Gastroesophageal sphincter (tissue), 4 donors: ENCODE results near the gene PTPRG. TPM values are rescaled to one million over a fixed set of nuclear protein-coding genes. Genes with fewer than 3 reads are reported as not detected.

ENCODE experiments used
- ATAC-seq: fragments of 150-250 bp; one replicate; pipeline ENCODE4 v1.9.1; 2016; ENCODE audit warnings: mild to moderate bottlenecking, moderate library complexity
- H3K27ac ChIP-seq, 4 donors: fragments of 200-600 bp; sonication (generic) in 3 of 4; 1 replicate in 3 of 4; 2 replicates in 1 of 4; pipeline ENCODE4 v1.5.1; 2016 to 2019
- H3K27me3 ChIP-seq: fragments of 200-600 bp; sonication (generic); one replicate; pipeline ENCODE4 v1.5.1; 2019
- H3K36me3 ChIP-seq, 2 donors: fragments of 200-600 bp; sonication (generic); one replicate each; pipeline ENCODE4 v1.5.1; 2019; ENCODE audit warnings: control low read depth in 1 of 2
- H3K4me1 ChIP-seq, 3 donors: fragments of 200-600 bp; sonication (generic); 1 replicate in 2 of 3; 2 replicates in 1 of 3; pipeline ENCODE4 v1.5.1; 2016 to 2019; ENCODE audit warnings: control low read depth in 2 of 3
- H3K4me3 ChIP-seq, 2 donors: fragments of 200-600 bp; sonication (generic); one replicate each; pipeline ENCODE4 v1.5.1; 2019; ENCODE audit warnings: mild to moderate bottlenecking in 1 of 2, moderate library complexity in 1 of 2
- H3K9me3 ChIP-seq, 3 donors: fragments of 200-600 bp; sonication (generic); one replicate each; pipeline ENCODE4 v1.5.1; 2017 to 2019; ENCODE audit warnings: control low read depth in 2 of 3
- CTCF ChIP-seq, 4 experiments: fragments of 200-600 bp in 2 of 4; fragments of 450-650 bp in 2 of 4; sonication (generic) in 1 of 4; IDR thresholded peaks; one replicate each; pipeline ENCODE4 v1.5.1; 2017 to 2019; ENCODE audit warnings: antibody characterized with exemption in 4 of 4, mild to moderate bottlenecking in 2 of 4, moderate library complexity in 2 of 4
- EP300 ChIP-seq: sonication (generic); formaldehyde crosslinking; IDR thresholded peaks from one replicate; pipeline ENCODE4 v1.6.1; 2017; ENCODE audit warnings: antibody characterized with exemption, mild to moderate bottlenecking
- POLR2A ChIP-seq, 2 donors: fragments of 450-650 bp; IDR thresholded peaks; one replicate each; pipeline ENCODE4 v1.6.1; 2017; ENCODE audit warnings: antibody characterized with exemption in 2 of 2, mild to moderate bottlenecking in 2 of 2, moderate library complexity in 1 of 2
- POLR2AphosphoS5 ChIP-seq: sonication (generic); formaldehyde crosslinking; IDR thresholded peaks from one replicate; pipeline ENCODE4 v1.6.1; 2017; ENCODE audit warnings: antibody characterized with exemption
- WGBS, 2 donors: methylation state at CpG; one replicate each; pipeline ENCODE4 v1.1.5; 2018; ENCODE audit warnings: low coverage in 1 of 2; 5-methylcytosine and 5-hydroxymethylcytosine counted together
- total RNA-seq, 4 donors: library from RNA; depleted of rRNA; stranded (reverse); fragments of >200 nt; gene quantifications; one replicate each; pipeline ENCODE4 v1.1.0, GENCODE V29; 2016

The PTPRG gene
- total RNA-seq, 4 donors from 2014 or later: 48.7 to 81.9 (median 52.8) TPM

DNA sequence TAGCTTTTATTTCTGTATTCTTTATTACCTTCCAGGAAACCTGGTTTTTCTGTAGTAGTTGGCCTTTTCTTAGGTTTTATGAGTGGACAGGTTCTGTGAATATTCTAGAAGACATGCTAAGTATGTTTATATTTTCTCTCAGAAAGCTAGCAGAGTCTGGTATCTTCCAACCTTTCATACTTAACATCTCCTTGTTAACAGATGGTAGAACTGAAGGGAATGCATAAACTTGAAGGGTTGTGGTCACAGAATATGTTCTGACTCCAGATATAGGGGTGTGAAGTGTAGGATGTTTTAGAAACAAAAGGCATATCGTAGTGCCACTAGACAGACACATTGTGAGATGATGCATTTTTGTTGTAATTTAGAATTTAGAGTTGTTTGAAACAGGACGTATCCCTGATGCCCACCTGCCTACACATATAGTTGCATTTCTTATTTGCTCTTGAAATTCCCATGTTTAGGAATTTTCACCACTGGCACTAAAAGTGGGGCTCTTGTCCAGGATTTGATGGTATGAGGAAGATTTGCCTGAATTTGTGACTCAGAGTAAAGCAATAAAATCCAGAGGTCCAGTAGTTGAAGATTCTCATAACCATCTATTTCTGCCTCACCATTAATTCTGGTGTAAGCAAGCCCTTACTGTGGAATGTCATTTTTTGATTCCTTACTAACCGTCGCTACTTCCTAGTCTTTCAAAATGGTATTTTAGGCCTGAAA is 537.4 kb downstream of the PTPRG start:
- Histone ChIP-seq H3K27me3 (no peaks in the 10 kb centered on the region), H3K4me1 (peaks cover 0 to 32% (median 3%) of the 10 kb centered on the region in 3 donors), H3K4me3 (no peak overlapping the region), H3K9me3 (no peaks in the 10 kb centered on the region), H3K27ac (no peak overlapping the region), H3K36me3 (no peaks in the 10 kb centered on the region)
- TF ChIP-seq EP300: no peak
- no peak for TF ChIP-seq CTCF (IDR thresholded peaks at IDR 0.05)
- TF ChIP-seq POLR2AphosphoS5: no peak
- no peak for TF ChIP-seq POLR2A (IDR thresholded peaks at IDR 0.05)
- no peak for ATAC-seq
- WGBS, 2 donors: 89 to 98% methylated on average over 4 of the region's 4 CpGs

- Histone ChIP-seq H3K4me3 (no peak overlapping the region), H3K4me1 (peaks cover 0 to 32% (median 3%) of the 10 kb centered on the region in 3 donors), H3K27me3 (no peaks in the 10 kb centered on the region), H3K36me3 (no peaks in the 10 kb centered on the region), H3K27ac (peak overlapping the region in 2 of 4 donors; percentile 3 to 35), H3K9me3 (no peaks in the 10 kb centered on the region)
- TF ChIP-seq EP300: no peak
- no peak for TF ChIP-seq POLR2AphosphoS5
- no peak for TF ChIP-seq CTCF (IDR thresholded peaks at IDR 0.05)
- TF ChIP-seq POLR2A (IDR thresholded peaks at IDR 0.05): no peak
- no peak for ATAC-seq
- 64 to 80% methylated on average over 4 to 7 of the region's 7 CpGs for WGBS, 2 donors
Measured at GRCh38 chr3:62100282-62100989, 539.1 kb downstream of the PTPRG start.

DNA sequence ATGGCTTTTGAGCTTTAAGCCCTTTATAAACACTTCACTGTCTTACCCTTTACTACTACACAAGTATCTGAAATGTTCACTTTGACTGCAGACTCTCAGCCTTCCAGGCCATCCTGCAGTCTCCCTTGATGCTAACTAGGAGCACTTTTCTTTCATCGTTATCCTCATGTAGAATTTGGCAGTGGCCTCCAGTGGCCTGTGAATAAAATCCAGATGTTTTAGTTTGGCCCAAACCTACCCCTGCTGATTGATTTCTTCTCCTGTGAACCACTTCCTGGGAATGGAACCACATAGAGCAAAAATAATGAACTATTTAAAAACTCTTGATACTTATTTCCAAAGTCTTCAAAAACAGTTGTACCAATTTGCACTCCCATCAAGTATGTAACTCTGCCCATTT is 540.1 kb downstream of the PTPRG start:
- Histone ChIP-seq H3K4me3 (no peak overlapping the region), H3K36me3 (no peaks in the 10 kb centered on the region), H3K27ac (peak overlapping the region in 2 of 4 donors; percentile 1 to 13), H3K27me3 (no peaks in the 10 kb centered on the region), H3K9me3 (no peaks in the 10 kb centered on the region), H3K4me1 (peaks cover 0 to 30% (median 3%) of the 10 kb centered on the region in 3 donors)
- 14 to 29% methylated on average over 1 of the region's 1 CpG for WGBS, 2 donors
- no peak for TF ChIP-seq POLR2A (IDR thresholded peaks at IDR 0.05)
- no peak for TF ChIP-seq POLR2AphosphoS5
- no peak for TF ChIP-seq CTCF (IDR thresholded peaks at IDR 0.05)
- TF ChIP-seq EP300: no peak
- ATAC-seq: peak; percentile 52

DNA sequence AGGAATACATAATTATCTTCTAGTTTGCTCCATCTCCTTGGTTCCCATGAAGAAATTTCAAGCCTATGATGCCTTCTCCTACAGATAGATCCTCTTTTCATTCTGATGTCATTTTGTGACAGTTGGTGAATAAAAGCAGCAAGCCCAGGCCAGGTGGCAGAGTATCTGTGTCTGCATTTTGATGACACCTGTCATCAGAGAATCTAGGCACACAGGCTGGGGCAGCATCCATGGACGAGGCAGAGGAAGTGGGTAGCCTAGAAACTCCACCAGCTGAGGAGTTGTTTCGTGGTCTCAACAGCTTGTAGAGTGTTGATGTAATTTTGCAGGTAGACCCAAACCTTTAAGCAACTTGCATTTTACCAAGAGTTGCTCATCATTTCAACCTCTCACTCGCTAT is 542.2 kb downstream of the PTPRG start:
- Histone ChIP-seq H3K4me1 (peaks cover 0 to 23% (median 3%) of the 10 kb centered on the region in 3 donors), H3K27me3 (no peaks in the 10 kb centered on the region), H3K27ac (no peak overlapping the region), H3K9me3 (no peaks in the 10 kb centered on the region), H3K4me3 (no peak overlapping the region), H3K36me3 (no peaks in the 10 kb centered on the region)
- WGBS, 2 donors: 85 to 100% methylated on average over 1 to 3 of the region's 3 CpGs
- no peak for ATAC-seq
- TF ChIP-seq CTCF (IDR thresholded peaks at IDR 0.05): no peak
- no peak for TF ChIP-seq EP300
- TF ChIP-seq POLR2AphosphoS5: no peak
- TF ChIP-seq POLR2A (IDR thresholded peaks at IDR 0.05): no peak

GRCh38 chr3:62109534-62109933 is 548.2 kb downstream of the PTPRG start:
- 38% methylated on average over 1 of the region's 1 CpG for WGBS, 2 donors
- Histone ChIP-seq H3K4me3 (no peak overlapping the region), H3K36me3 (no peaks in the 10 kb centered on the region), H3K4me1 (no peaks in the 10 kb centered on the region), H3K27me3 (no peaks in the 10 kb centered on the region), H3K27ac (no peak overlapping the region), H3K9me3 (no peaks in the 10 kb centered on the region)
- peak; percentile 87 for ATAC-seq
- TF ChIP-seq POLR2AphosphoS5 (no peak), CTCF (IDR thresholded peaks at IDR 0.05) (no peak), EP300 (no peak), POLR2A (IDR thresholded peaks at IDR 0.05) (no peak)
